Heart left ventricle (tissue), 16 donors: ENCODE data around the gene KLHL26. TPM values are rescaled to one million over a fixed set of nuclear protein-coding genes. Genes with fewer than 3 reads are reported as not detected.

ENCODE experiments used
- ATAC-seq, 4 donors: fragments of 200-7000 bp; cut with Tn5 transposase; one replicate each; pipeline ENCODE4 v1.9.1; 2020 to 2022; ENCODE audit warnings: moderate library complexity in 4 of 4, mild to moderate bottlenecking in 3 of 4, moderate number of reproducible peaks in 1 of 4
- DNase-seq, 5 donors: peaks; one replicate each; pipeline ENCODE4 v3.0.0-alpha.2; 2020
- H3K27ac ChIP-seq, 12 donors: fragments of 200-600 bp; sonication (generic) in 4 of 12; one replicate each; pipeline versions ENCODE4 v1.5.0 to v1.8.0; 2016 to 2022; ENCODE audit warnings: mild to moderate bottlenecking in 2 of 12
- H3K27me3 ChIP-seq, 9 donors: fragments of 200-600 bp; sonication (generic) in 2 of 9; one replicate each; pipeline versions ENCODE4 v1.5.1 to v1.8.0; 2016 to 2022; ENCODE audit warnings: mild to moderate bottlenecking in 3 of 9
- H3K36me3 ChIP-seq, 9 donors: fragments of 200-600 bp; sonication (generic) in 2 of 9; one replicate each; pipeline versions ENCODE4 v1.5.0 to v1.8.0; 2018 to 2022; ENCODE audit warnings: mild to moderate bottlenecking in 2 of 9
- H3K4me1 ChIP-seq, 12 donors: fragments of 200-600 bp; sonication (generic) in 4 of 12; one replicate each; pipeline versions ENCODE4 v1.5.0 to v1.8.0; 2016 to 2022; ENCODE audit warnings: mild to moderate bottlenecking in 3 of 12
- H3K4me3 ChIP-seq, 12 donors: fragments of 200-600 bp; sonication (generic) in 4 of 12; one replicate each; pipeline versions ENCODE4 v1.5.0 to v1.8.0; 2017 to 2022; ENCODE audit warnings: mild to moderate bottlenecking in 9 of 12, moderate library complexity in 4 of 12
- H3K9me3 ChIP-seq, 12 donors: fragments of 200-600 bp; sonication (generic) in 4 of 12; one replicate each; pipeline versions ENCODE4 v1.5.0 to v1.8.0; 2016 to 2022; ENCODE audit warnings: mild to moderate bottlenecking in 1 of 12
- CTCF ChIP-seq, 12 donors: fragments of 200-600 bp; sonication (generic) in 4 of 12; IDR thresholded peaks; one replicate each; pipeline versions ENCODE4 v1.5.0 to v1.8.0; 2018 to 2022; ENCODE audit warnings: antibody characterized with exemption in 12 of 12, mild to moderate bottlenecking in 5 of 12
- POLR2A ChIP-seq, 2 donors: fragments of 450-650 bp; IDR thresholded peaks; one replicate each; pipeline ENCODE4 v1.6.1; 2017; ENCODE audit warnings: antibody characterized with exemption in 2 of 2, mild to moderate bottlenecking in 2 of 2, moderate library complexity in 2 of 2
- WGBS, 4 donors: extraction: QIAGEN DNeasy Blood & Tissue Kit in 2 of 4; methylation state at CpG; one replicate each; pipeline versions ENCODE4 v1.1.5 to v1.1.7; 2013 to 2018; 5-methylcytosine and 5-hydroxymethylcytosine counted together
- intact Hi-C, 10 donors: fragments of 100-400 bp; cut with DNase I; formaldehyde crosslinking; loops; one replicate each; pipeline versions ENCODE4 v1.11.1 to v1.14.2; 2022
- polyA plus RNA-seq, 2 donors: library from polyadenylated mRNA; stranded (reverse); fragments of 200-250 nt; gene quantifications; one replicate each; pipeline ENCODE4 v1.2.3, GENCODE V29; 2013
- total RNA-seq, 9 donors: library from RNA; depleted of rRNA in 2 of 9; stranded (reverse); fragments of >200 nt in 2 of 9; fragmentation: NEBNext Ultra II Directional in 3 of 9; extraction: Animal tissue kit (Norgen Biotek cat#: 25700) in 3 of 9; gene quantifications; one replicate each; pipeline versions ENCODE4 v1.1.0 to v1.2.4, GENCODE V29; 2016 to 2023
- donor health status: ischemic (EF 13 %, LVEDD 7.1; RV severe dilation, severe dysfunction).
- donor health status: healthy with polysubstance abuse.
- donor health status: DM: no; HTN: yes; CAD: no.
- donor health status: DM: no; HTN: no; CAD: no.
- donor health status: ischemic (EF 25% LVEDD 6.9; RV normal size, moderate dysfunction).
- donor health status: ischemic (EF 25% LVEDD 5.7; RV mildly dilated, moderate dysfunction).
- donor health status: healthy.
- donor health status: DM: yes; HTN: yes; CAD: no.
- donor health status: ischemic (EF 35%, LVEDD 5.7; RV mildly dilated, moderate dysfunction).
- donor health status: nonischemic (EF 11% LVEDD 7.7; RV severe dilation, severe dysfunction).
- donor health status: DM: yes; HTN: yes; CAD: no.
- donor health status: PGD.
- donor health status: ischemic (EF 29% LVEDD 5.4; RV normal size, mild dysfunction).
- donor health status: nonischemic (EF 23%, LVEDD 6.1; RV moderate dilation, normal function).

The KLHL26 gene
- total and polyA plus RNA-seq, 11 donors, result 2.8 to 11.4 (median 5.8) TPM

- Histone ChIP-seq H3K9me3 (no peaks in the 10 kb centered on the region), H3K27ac (peak overlapping the region in 2 of 12 donors; percentile 45 to 54), H3K27me3 (no peaks in the 10 kb centered on the region), H3K36me3 (peaks cover 0 to 29% (median 19%) of the 10 kb centered on the region in 9 donors), H3K4me3 (no peak overlapping the region), H3K4me1 (peaks cover 0 to 23% (median 5%) of the 10 kb centered on the region in 12 donors)
- WGBS, 4 donors, result 53 to 60% (median 56%) methylated on average over 10 to 13 of the region's 13 CpGs
- no peak for DNase-seq
- ATAC-seq, result peak in 2 of 4 donors; percentile 6 to 17
- TF ChIP-seq POLR2A (IDR thresholded peaks at IDR 0.05), result no peak
- peak in 5 of 12 donors; percentile 12 to 31 (median 23) for TF ChIP-seq CTCF (IDR thresholded peaks at IDR 0.05)
- intact Hi-C loops, result loop anchor here in 5 of 10 donors (5.0 to 10.0 kb wide), 5 partner anchors 75 to 228 kb away; no protein-coding TSS in a partner anchor
Measured at GRCh38 chr19:18672606-18673337, 35.9 kb downstream of the KLHL26 start.

GRCh38 chr19:18674616-18675015, 37.8 kb downstream of the KLHL26 start:
- ATAC-seq (peak; percentile 58 to 86 (median 68)), DNase-seq (peak in 4 of 5 donors; percentile 57 to 78 (median 72))
- intact Hi-C loops, result loop anchor here in 6 of 10 donors (5.0 to 10.0 kb wide), 5 partner anchors 77 to 230 kb away; no protein-coding TSS in a partner anchor

GRCh38 chr19:18675779-18676178, 39.0 kb downstream of the KLHL26 start:
- TF ChIP-seq CTCF (IDR thresholded peaks at IDR 0.05) (peak in 9 of 12 donors; percentile 18 to 49 (median 35)), POLR2A (IDR thresholded peaks at IDR 0.05) (no peak)
- Histone ChIP-seq H3K36me3 (peaks cover 0 to 3% (median 0%) of the 10 kb centered on the region in 9 donors), H3K4me3 (no peak overlapping the region), H3K27me3 (no peaks in the 10 kb centered on the region), H3K27ac (no peak overlapping the region), H3K9me3 (no peaks in the 10 kb centered on the region), H3K4me1 (peaks cover 0 to 23% (median 9%) of the 10 kb centered on the region in 12 donors)
- WGBS, 4 donors, result 44 to 53% (median 49%) methylated on average over 5 of the region's 5 CpGs
- intact Hi-C loops, result loop anchor here in 4 of 10 donors (5.0 to 10.0 kb wide), 4 partner anchors 81 to 231 kb away; no protein-coding TSS in a partner anchor
- ATAC-seq, result no peak
- DNase-seq, result no peak

More at GRCh38 chr19:18674616-18675015, 37.8 kb downstream of the KLHL26 start:
- H3K4me3 ChIP-seq, result no peak overlapping the region
- H3K27ac ChIP-seq, result peak overlapping the region in 4 of 12 donors; percentile 31 to 48 (median 46)
- WGBS, 4 donors, result 61 to 77% (median 64%) methylated on average over 8 to 11 of the region's 11 CpGs
- TF ChIP-seq POLR2A (IDR thresholded peaks at IDR 0.05) (no peak), CTCF (IDR thresholded peaks at IDR 0.05) (no peak)
- no peaks in the 10 kb centered on the region for H3K9me3 ChIP-seq
- H3K4me1 ChIP-seq, result peaks cover 0 to 23% (median 9%) of the 10 kb centered on the region in 12 donors
- H3K36me3 ChIP-seq, result peaks cover 0 to 10% (median 1%) of the 10 kb centered on the region in 9 donors
- no peaks in the 10 kb centered on the region for H3K27me3 ChIP-seq

GRCh38 chr19:18676692-18677091, 39.9 kb downstream of the KLHL26 start:
- H3K4me1 ChIP-seq, result peaks cover 0 to 21% (median 9%) of the 10 kb centered on the region in 12 donors
- TF ChIP-seq CTCF (IDR thresholded peaks at IDR 0.05) (no peak), POLR2A (IDR thresholded peaks at IDR 0.05) (no peak)
- no peaks in the 10 kb centered on the region for H3K9me3 ChIP-seq
- H3K27me3 ChIP-seq, result no peaks in the 10 kb centered on the region
- ATAC-seq (no peak), DNase-seq (no peak)
- 77 to 93% (median 84%) methylated on average over 7 of the region's 7 CpGs for WGBS, 4 donors
- H3K27ac ChIP-seq, result no peak overlapping the region
- H3K36me3 ChIP-seq, result no peaks in the 10 kb centered on the region
- no peak overlapping the region for H3K4me3 ChIP-seq
- intact Hi-C loops, result loop anchor here in 4 of 10 donors (5.0 to 10.0 kb wide), 4 partner anchors 82 to 232 kb away; no protein-coding TSS in a partner anchor
